HepG2 (cell line): ENCODE results near the gene ST8SIA4. TPM values are rescaled to one million over a fixed set of nuclear protein-coding genes. Genes with fewer than 3 reads are reported as not detected.

Experiments
- ATAC-seq: fragments of 200-7000 bp; cut with Tn5 transposase; 3 replicates; pipeline ENCODE4 v1.9.1; 2020; ENCODE audit warnings: mild to moderate bottlenecking, moderate library complexity
- BruUV-seq: library from RNA; stranded (reverse); fragments of 400-500 nt; replicated peaks from 2 replicates; lab custom pipeline; 2021; lab: Mats Ljungman, UMichigan
- CTCF ChIA-PET: fragments of 300-600 bp; formaldehyde crosslinking; extraction: SDS; loops from one replicate; lab custom pipeline; 2021; ENCODE audit warnings: low total read pairs, inconsistent platforms, low intra/inter-chr PET ratio; lab: Yijun Ruan, JAX
- POLR2A ChIA-PET: fragments of 350-600 bp; sonication (Branson Sonifier 250); formaldehyde crosslinking; loops from one replicate; lab custom pipeline; 2020; ENCODE audit warnings: antibody characterized with exemption, inconsistent platforms; lab: Yijun Ruan, JAX
- DNase-seq: peaks from one replicate; pipeline ENCODE4 v3.0.0-alpha.2; 2015; ENCODE audit warnings: low spot score
- FAIRE-seq: peaks from 3 replicates; lab custom pipeline; 2011; peaks lifted over from hg19 to GRCh38; lab: Jason Lieb, UNC
- H2AFZ ChIP-seq: one replicate; pipeline ENCODE4 v1.6.1; 2011; ENCODE audit warnings: low read length, inconsistent platforms
- H3K27ac ChIP-seq: fragments of 300-600 bp; 3 replicates; pipeline ENCODE4 v1.8.0; 2011; ENCODE audit warnings: mixed run types, mild to moderate bottlenecking, mixed read lengths, low read length, inconsistent platforms; ENCODE audit not compliant: insufficient read depth; ENCODE audit errors: extremely low read length
- H3K27me3 ChIP-seq, 2 experiments: fragments of 200-600 bp in 1 of 2; 2 replicates in 1 of 2; 3 replicates in 1 of 2; pipeline versions ENCODE4 v1.6.0 to v1.8.0; 2011; ENCODE audit warnings: low read length in 2 of 2, mild to moderate bottlenecking in 2 of 2, moderate library complexity in 2 of 2, inconsistent platforms in 1 of 2; ENCODE audit not compliant: insufficient read depth in 2 of 2, control insufficient read depth in 1 of 2
- H3K36me3 ChIP-seq, 2 experiments: fragments of 200-600 bp in 1 of 2; replicated peaks in 1 of 2; 2 replicates in 1 of 2; 3 replicates in 1 of 2; pipeline versions ENCODE4 v1.5.1 to v1.8.0; 2011; ENCODE audit warnings: low read length in 2 of 2, inconsistent platforms in 1 of 2; ENCODE audit not compliant: insufficient read depth in 2 of 2, control insufficient read depth in 1 of 2
- H3K4me1 ChIP-seq: 2 replicates; pipeline ENCODE4 v1.5.1; 2012; ENCODE audit warnings: low read length, inconsistent platforms; ENCODE audit not compliant: insufficient read depth
- H3K4me2 ChIP-seq: 2 replicates; pipeline ENCODE4 v1.6.0; 2011; ENCODE audit warnings: low read depth, low read length, inconsistent platforms
- H3K4me3 ChIP-seq, 3 experiments: fragments of 200-600 bp in 1 of 3; sonication (generic), shearing (Covaris generic) in 1 of 3; replicated peaks in 1 of 3; 2 replicates each; pipeline ENCODE4 v1.5.1; 2011 to 2016; ENCODE audit warnings: low read length in 3 of 3, inconsistent platforms in 2 of 3, low read depth in 2 of 3, mild to moderate bottlenecking in 2 of 3, control low read depth in 1 of 3, mixed read lengths in 1 of 3; ENCODE audit not compliant: insufficient read depth in 1 of 3
- H3K79me2 ChIP-seq: one replicate; pipeline ENCODE4 v1.6.1; 2011; ENCODE audit warnings: low read length, inconsistent platforms; ENCODE audit not compliant: insufficient read depth
- H3K9ac ChIP-seq: 2 replicates; pipeline ENCODE4 v1.6.0; 2011; ENCODE audit warnings: mild to moderate bottlenecking, low read depth, low read length, inconsistent platforms; ENCODE audit not compliant: insufficient read depth
- H3K9me3 ChIP-seq: 2 replicates; pipeline ENCODE4 v1.5.1; 2012; ENCODE audit warnings: mild to moderate bottlenecking, low read length
- H4K20me1 ChIP-seq: 2 replicates; pipeline ENCODE4 v1.6.0; 2011; ENCODE audit warnings: inconsistent platforms, mild to moderate bottlenecking, low read length, moderate library complexity; ENCODE audit not compliant: insufficient read depth
- ARNTL ChIP-seq: sonication (generic); formaldehyde crosslinking; IDR thresholded peaks from 2 replicates; pipeline ENCODE4 v1.4.0; 2020; ENCODE audit warnings: mild to moderate bottlenecking, missing genetic modification reagents
- ATF7-NPFF ChIP-seq: sonication (generic); formaldehyde crosslinking; IDR thresholded peaks from 2 replicates; pipeline ENCODE4 v1.8.1; 2023; ENCODE audit warnings: mild to moderate bottlenecking, low read depth, missing genetic modification reagents, moderate library complexity
- CHD2 ChIP-seq: IDR thresholded peaks from 2 replicates; pipeline ENCODE4 v1.6.1; 2011; ENCODE audit warnings: low read depth, low read length, improper control_type of control experiment
- FOXP4 ChIP-seq: sonication (generic); formaldehyde crosslinking; IDR thresholded peaks from 2 replicates; pipeline ENCODE4 v1.4.0; 2020; ENCODE audit warnings: missing genetic modification reagents
- HOXD1 ChIP-seq: sonication (generic); formaldehyde crosslinking; IDR thresholded peaks from 2 replicates; pipeline ENCODE4 v1.5.0; 2020; ENCODE audit warnings: missing genetic modification reagents
- NFE2L1 ChIP-seq: sonication (generic); formaldehyde crosslinking; IDR thresholded peaks from 2 replicates; pipeline ENCODE4 v1.4.0; 2020; ENCODE audit warnings: missing genetic modification reagents, mild to moderate bottlenecking, borderline replicate concordance
- PLRG1 ChIP-seq: fragments of 450-650 bp; conservative IDR thresholded peaks from 2 replicates; pipeline ENCODE4 v1.6.1; 2016
- POLR2G ChIP-seq: fragments of 200-400 bp; formaldehyde crosslinking; IDR thresholded peaks from 2 replicates; pipeline ENCODE4 v1.6.1; 2018; ENCODE audit warnings: mild to moderate bottlenecking, low read depth, low read length, moderate library complexity
- RXRA ChIP-seq: sonication (generic); formaldehyde crosslinking; IDR thresholded peaks from 2 replicates; pipeline ENCODE4 v1.5.1; 2020; ENCODE audit warnings: missing genetic modification reagents
- ZNF260 ChIP-seq: sonication (generic); formaldehyde crosslinking; IDR thresholded peaks from 2 replicates; pipeline ENCODE4 v1.4.0; 2020; ENCODE audit warnings: missing genetic modification reagents, low read depth, mild to moderate bottlenecking, borderline replicate concordance
- ZNF280D ChIP-seq: sonication (generic); formaldehyde crosslinking; IDR thresholded peaks from 2 replicates; pipeline ENCODE4 v1.5.1; 2020; ENCODE audit warnings: mild to moderate bottlenecking, missing genetic modification reagents
- ZNF782 ChIP-seq: sonication (generic); formaldehyde crosslinking; IDR thresholded peaks from 2 replicates; pipeline ENCODE4 v1.4.0; 2020; ENCODE audit warnings: missing genetic modification reagents, mild to moderate bottlenecking, borderline replicate concordance
- ZNF891 ChIP-seq: sonication (generic); formaldehyde crosslinking; IDR thresholded peaks from 2 replicates; pipeline ENCODE4 v1.5.0; 2020; ENCODE audit warnings: mild to moderate bottlenecking, missing genetic modification reagents
- WGBS: methylation state at CpG from one replicate; pipeline ENCODE4 v1.1.6; 2017; ENCODE audit warnings: low lambda C conversion rate; 5-methylcytosine and 5-hydroxymethylcytosine counted together
- in situ Hi-C: cut with HindIII; loops from 2 replicates; pipeline ENCODE4 v1.10.0; 2017; ENCODE audit warnings: low pct_unique_long_range_greater_than_20kb; ENCODE audit not compliant: extremely low pct_ligation_motif_present
- intact Hi-C: fragments of 100-400 bp; cut with micrococcal nuclease; formaldehyde crosslinking; loops from one replicate; pipeline ENCODE4 v1.10.0; 2022; ENCODE audit not compliant: unreplicated experiment
- polyA plus RNA-seq, 8 experiments: library from polyadenylated mRNA; depleted of rRNA in 3 of 8; stranded (reverse) in 7 of 8; unstranded in 1 of 8; fragments of >200 nt; fragmentation: Illumina TruSeq in 4 of 8; extraction: Trizol in 4 of 8; gene quantifications; 2 replicates each; pipeline versions ENCODE4 v1.2.1 to v1.2.3, GENCODE V29; 2011 to 2016; ENCODE audit warnings: low read depth in 4 of 8, missing spikeins in 1 of 8, mixed read lengths in 1 of 8; ENCODE audit not compliant: insufficient read depth in 1 of 8
- total RNA-seq, 5 experiments: library from RNA; depleted of rRNA; stranded (reverse); fragments of >200 nt; fragmentation: Illumina TruSeq; extraction: Trizol; gene quantifications; 2 replicates each; pipeline ENCODE4 v1.2.3, GENCODE V29; 2016; ENCODE audit warnings: low read depth in 1 of 5

Gene ST8SIA4
- total and polyA plus RNA-seq, 2 of the 13 experiments (the other 11 are each of a cell fraction or from before 2014, with no cell fraction given), result not detected

- no peak for ATAC-seq
- Histone ChIP-seq H4K20me1 (no peaks in the 10 kb centered on the region), H3K79me2 (no peaks in the 10 kb centered on the region), H3K4me2 (no peak overlapping the region), H3K9me3 (no peaks in the 10 kb centered on the region), H3K27me3 (no peaks in the 10 kb centered on the region), H3K4me3 (no peak overlapping the region), H3K4me1 (no peaks in the 10 kb centered on the region), H3K27ac (no peak overlapping the region), H2AFZ (no peak overlapping the region), H3K36me3 (no peaks in the 10 kb centered on the region), H3K9ac (no peak overlapping the region)
- CTCF ChIA-PET, result no interaction called here
- WGBS, result 0% methylated on average over 2 of the region's 2 CpGs
- POLR2A ChIA-PET, result no interaction called here
- no TSS peak for BruUV-seq
- in situ Hi-C loops, result no loop called here
- TF ChIP-seq FOXP4 (CRISPR knock-in tag) (no peak), ATF7-NPFF (CRISPR knock-in tag) (no peak), PLRG1 (no peak), POLR2G (no peak)
- intact Hi-C loops, result no loop called here
- no peak for FAIRE-seq
- no peak for DNase-seq
Observed at GRCh38 chr5:100864931-100865330, 38.2 kb downstream of the ST8SIA4 start.

GRCh38 chr5:100863739-100864138, 39.3 kb downstream of the ST8SIA4 start:
- intact Hi-C loops, result no loop called here
- in situ Hi-C loops, result no loop called here
- H2AFZ ChIP-seq, result no peak overlapping the region
- CTCF ChIA-PET, result no interaction called here
- POLR2A ChIA-PET, result no interaction called here
- H3K4me1 ChIP-seq, result no peaks in the 10 kb centered on the region
- H3K9me3 ChIP-seq, result no peaks in the 10 kb centered on the region
- no peak overlapping the region for H3K4me2 ChIP-seq
- FAIRE-seq (no peak), ATAC-seq (no peak), DNase-seq (no peak)
- H3K9ac ChIP-seq, result no peak overlapping the region
- H3K79me2 ChIP-seq, result no peaks in the 10 kb centered on the region
- H3K27ac ChIP-seq, result no peak overlapping the region
- H3K36me3 ChIP-seq, result no peaks in the 10 kb centered on the region
- no peaks in the 10 kb centered on the region for H4K20me1 ChIP-seq
- H3K27me3 ChIP-seq, result no peaks in the 10 kb centered on the region
- no TSS peak for BruUV-seq
- WGBS, result 1% methylated on average over 2 of the region's 2 CpGs
- no peak overlapping the region for H3K4me3 ChIP-seq
- TF ChIP-seq ARNTL (CRISPR knock-in tag) (no peak), ZNF782 (no peak), RXRA (CRISPR knock-in tag) (no peak), ZNF891 (no peak), HOXD1 (CRISPR knock-in tag) (no peak), CHD2 (no peak), ZNF280D (CRISPR knock-in tag) (no peak), NFE2L1 (CRISPR knock-in tag) (no peak), ZNF260 (CRISPR knock-in tag) (no peak)
